Breast epithelium (tissue), 4 donors: ENCODE results near the gene ABCC6. TPM values are rescaled to one million over a fixed set of nuclear protein-coding genes. Genes with fewer than 3 reads are reported as not detected.

Experiments used
- DNase-seq, 2 donors: peaks; one replicate each; pipeline ENCODE4 v3.0.0-alpha.2; 2019; ENCODE audit warnings: low spot score in 2 of 2
- H3K27ac ChIP-seq, 2 donors: fragments of 200-600 bp; sonication (generic) in 1 of 2; one replicate each; pipeline ENCODE4 v1.5.1; 2016 to 2019; ENCODE audit warnings: mild to moderate bottlenecking in 1 of 2
- H3K27me3 ChIP-seq, 2 donors: fragments of 200-600 bp; sonication (generic) in 1 of 2; one replicate each; pipeline versions ENCODE4 v1.5.1 to v1.6.0; 2017 to 2019; ENCODE audit warnings: control low read depth in 1 of 2, mild to moderate bottlenecking in 1 of 2
- H3K36me3 ChIP-seq: fragments of 200-600 bp; one replicate; pipeline ENCODE4 v1.5.1; 2019
- H3K4me1 ChIP-seq, 2 donors: fragments of 200-600 bp; sonication (generic); one replicate each; pipeline ENCODE4 v1.5.1; 2016 to 2019; ENCODE audit warnings: control low read depth in 1 of 2
- H3K4me3 ChIP-seq, 3 donors: fragments of 200-600 bp; sonication (generic); 1 replicate in 2 of 3; 2 replicates in 1 of 3; pipeline ENCODE4 v1.5.1; 2016 to 2019; ENCODE audit warnings: mild to moderate bottlenecking in 3 of 3, moderate library complexity in 2 of 3
- H3K9me3 ChIP-seq, 2 donors: fragments of 200-600 bp; sonication (generic) in 1 of 2; one replicate each; pipeline ENCODE4 v1.5.1; 2016 to 2019; ENCODE audit warnings: control low read depth in 1 of 2
- CTCF ChIP-seq, 3 donors: fragments of 450-650 bp; IDR thresholded peaks; one replicate each; pipeline ENCODE4 v1.5.1; 2016 to 2017; ENCODE audit warnings: antibody characterized with exemption in 3 of 3, mild to moderate bottlenecking in 3 of 3, moderate library complexity in 3 of 3
- POLR2A ChIP-seq: fragments of 450-650 bp; IDR thresholded peaks from one replicate; pipeline ENCODE4 v1.6.1; 2016; ENCODE audit warnings: antibody characterized with exemption, mild to moderate bottlenecking, moderate library complexity
- POLR2AphosphoS5 ChIP-seq, 3 donors: sonication (generic); formaldehyde crosslinking; IDR thresholded peaks; one replicate each; pipeline ENCODE4 v1.6.1; 2017; ENCODE audit warnings: antibody characterized with exemption in 3 of 3
- intact Hi-C: fragments of 100-400 bp; cut with DNase I; formaldehyde crosslinking; loops from one replicate; pipeline ENCODE4 v1.15.1; 2023; ENCODE audit warnings: low total_unique reads
- total RNA-seq, 3 donors: library from RNA; depleted of rRNA; stranded (reverse); fragments of >200 nt; gene quantifications; one replicate each; pipeline ENCODE4 v1.1.0, GENCODE V29; 2016

Gene ABCC6
- total RNA-seq, 3 donors from 2014 or later: 3.6 to 4.2 (median 3.8) TPM

- Histone ChIP-seq H3K27me3 (no peaks in the 10 kb centered on the region), H3K4me1 (no peaks in the 10 kb centered on the region), H3K4me3 (no peak overlapping the region), H3K36me3 (peaks cover 4% of the 10 kb centered on the region), H3K27ac (no peak overlapping the region), H3K9me3 (peaks cover 9% of the 10 kb centered on the region in 2 donors)
- intact Hi-C loops: no loop called here
- no peak for TF ChIP-seq POLR2A
- no peak for TF ChIP-seq POLR2AphosphoS5 (IDR thresholded peaks at IDR 0.05)
- TF ChIP-seq CTCF (IDR thresholded peaks at IDR 0.05): no peak
- DNase-seq: no peak
These were observed 105.0 kb downstream of the ABCC6 start for GRCh38 chr16:16118337-16118736.

- peaks cover 4% of the 10 kb centered on the region for H3K36me3 ChIP-seq
- intact Hi-C loops: no loop called here
- TF ChIP-seq POLR2AphosphoS5 (IDR thresholded peaks at IDR 0.05) (no peak), CTCF (IDR thresholded peaks at IDR 0.05) (no peak), POLR2A (no peak)
- no peak overlapping the region for H3K27ac ChIP-seq
- no peaks in the 10 kb centered on the region for H3K4me1 ChIP-seq
- peaks cover 9% of the 10 kb centered on the region in 2 donors for H3K9me3 ChIP-seq
- no peak for DNase-seq
- H3K4me3 ChIP-seq: no peak overlapping the region
- no peaks in the 10 kb centered on the region for H3K27me3 ChIP-seq
These were observed 106.5 kb downstream of the ABCC6 start for GRCh38 chr16:16116841-16117240.

- H3K4me3 ChIP-seq: no peak overlapping the region
- peaks cover 4% of the 10 kb centered on the region for H3K36me3 ChIP-seq
- TF ChIP-seq POLR2A: no peak
- TF ChIP-seq CTCF (IDR thresholded peaks at IDR 0.05): no peak
- TF ChIP-seq POLR2AphosphoS5 (IDR thresholded peaks at IDR 0.05): no peak
- H3K4me1 ChIP-seq: no peaks in the 10 kb centered on the region
- intact Hi-C loops: no loop called here
- no peak for DNase-seq
- H3K9me3 ChIP-seq: peaks cover 3% of the 10 kb centered on the region in 2 donors
- no peak overlapping the region for H3K27ac ChIP-seq
- H3K27me3 ChIP-seq: no peaks in the 10 kb centered on the region
These were observed 110.2 kb downstream of the ABCC6 start for GRCh38 chr16:16113076-16113475.

- Histone ChIP-seq H3K36me3 (peaks cover 4% of the 10 kb centered on the region), H3K27ac (no peak overlapping the region), H3K27me3 (no peaks in the 10 kb centered on the region), H3K9me3 (no peaks in the 10 kb centered on the region), H3K4me1 (no peaks in the 10 kb centered on the region), H3K4me3 (no peak overlapping the region)
- intact Hi-C loops: no loop called here
- TF ChIP-seq POLR2A (no peak), POLR2AphosphoS5 (IDR thresholded peaks at IDR 0.05) (no peak), CTCF (IDR thresholded peaks at IDR 0.05) (no peak)
- no peak for DNase-seq
These were observed 110.7 kb downstream of the ABCC6 start for GRCh38 chr16:16112450-16113053.

DNA sequence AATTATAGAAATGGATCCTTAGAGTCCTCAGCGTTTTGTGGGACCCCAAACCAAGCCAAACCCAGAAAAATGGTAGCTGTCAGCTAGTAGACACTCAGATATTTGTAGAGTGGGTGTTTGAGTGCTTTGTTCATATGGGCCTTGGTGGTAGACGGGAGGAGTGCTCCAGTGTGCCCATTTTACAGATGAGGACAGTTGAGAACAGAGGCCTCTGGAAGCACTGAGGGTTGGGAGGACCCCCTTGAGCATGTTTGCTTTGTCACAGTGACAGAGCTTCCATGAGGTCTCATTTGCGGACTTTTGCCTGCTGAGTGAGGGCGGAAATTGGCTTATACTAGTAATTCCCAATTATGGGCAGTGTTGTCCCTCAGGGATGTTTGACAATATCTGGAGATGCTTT is 111.7 kb downstream of the ABCC6 start:
- no peaks in the 10 kb centered on the region for H3K4me1 ChIP-seq
- H3K27me3 ChIP-seq: no peaks in the 10 kb centered on the region
- peaks cover 4% of the 10 kb centered on the region for H3K36me3 ChIP-seq
- no peak overlapping the region for H3K4me3 ChIP-seq
- TF ChIP-seq POLR2AphosphoS5 (IDR thresholded peaks at IDR 0.05) (no peak), CTCF (IDR thresholded peaks at IDR 0.05) (no peak), POLR2A (no peak)
- no peak overlapping the region for H3K27ac ChIP-seq
- DNase-seq: no peak
- H3K9me3 ChIP-seq: no peaks in the 10 kb centered on the region
- intact Hi-C loops: no loop called here
